ENCODE data around the gene WWOX.
"Not testable (repeated sequence)": the region's sequence is repeated elsewhere in the genome, so short reads cannot be mapped to it uniquely, and the experiment has no call there.

Gene WWOX

DNA sequence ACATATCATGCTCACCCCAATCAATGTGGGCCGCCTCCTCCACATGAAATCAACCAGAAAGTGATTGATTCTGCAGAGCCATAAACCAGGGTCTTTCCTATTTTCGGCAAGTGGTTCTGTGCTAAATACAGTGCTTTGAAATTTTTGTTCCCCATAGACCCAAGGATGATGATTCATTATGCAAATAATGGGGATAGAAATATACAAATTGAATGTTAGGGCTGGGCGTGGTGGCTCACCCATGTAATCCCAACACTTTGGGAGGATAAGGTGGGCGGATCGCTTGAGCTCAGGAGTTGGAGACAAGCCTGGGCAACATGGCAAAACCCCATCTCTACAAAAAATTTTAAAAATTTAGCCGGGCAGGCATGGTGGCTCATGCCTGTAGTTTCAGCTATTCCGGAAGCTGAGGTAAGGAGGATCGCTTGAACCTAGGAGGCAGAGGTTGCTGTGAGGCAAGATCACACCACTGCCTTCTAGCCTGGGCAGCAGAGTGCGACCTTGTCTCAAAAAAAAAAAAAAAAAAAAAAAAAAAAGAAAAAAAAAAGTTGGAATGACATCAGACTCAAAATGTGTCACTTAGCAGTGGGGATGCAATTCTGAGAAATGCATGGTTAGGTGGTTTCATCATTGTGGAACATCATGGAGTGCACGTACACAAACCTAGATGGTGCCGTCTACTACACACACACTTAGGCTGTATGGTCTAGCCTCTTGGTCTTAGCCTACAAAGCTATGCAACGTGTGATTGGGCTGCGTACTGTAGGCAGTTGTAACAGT is 919.4 kb downstream of the WWOX start:
- DNase-seq = no peak

DNA sequence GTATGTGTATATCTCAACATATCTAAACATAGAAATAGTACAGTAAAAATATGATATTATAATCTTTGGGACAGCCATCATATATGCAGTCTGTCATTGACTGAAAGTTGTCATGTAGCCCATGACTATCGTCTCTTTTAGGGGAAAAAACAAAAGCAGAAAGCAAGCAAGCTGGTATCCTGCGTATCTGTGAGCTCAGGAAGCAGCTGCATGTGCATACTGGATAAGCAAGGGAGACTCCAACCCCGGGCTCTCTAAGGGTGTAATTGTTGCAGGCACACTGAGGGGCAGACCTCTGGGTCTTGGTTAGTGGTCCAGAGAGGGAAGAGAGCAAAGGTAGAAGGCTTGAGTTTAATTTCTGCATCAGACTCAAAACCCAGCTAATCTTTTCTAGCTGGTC is 920.0 kb downstream of the WWOX start:
- DNase-seq = no peak

DNA sequence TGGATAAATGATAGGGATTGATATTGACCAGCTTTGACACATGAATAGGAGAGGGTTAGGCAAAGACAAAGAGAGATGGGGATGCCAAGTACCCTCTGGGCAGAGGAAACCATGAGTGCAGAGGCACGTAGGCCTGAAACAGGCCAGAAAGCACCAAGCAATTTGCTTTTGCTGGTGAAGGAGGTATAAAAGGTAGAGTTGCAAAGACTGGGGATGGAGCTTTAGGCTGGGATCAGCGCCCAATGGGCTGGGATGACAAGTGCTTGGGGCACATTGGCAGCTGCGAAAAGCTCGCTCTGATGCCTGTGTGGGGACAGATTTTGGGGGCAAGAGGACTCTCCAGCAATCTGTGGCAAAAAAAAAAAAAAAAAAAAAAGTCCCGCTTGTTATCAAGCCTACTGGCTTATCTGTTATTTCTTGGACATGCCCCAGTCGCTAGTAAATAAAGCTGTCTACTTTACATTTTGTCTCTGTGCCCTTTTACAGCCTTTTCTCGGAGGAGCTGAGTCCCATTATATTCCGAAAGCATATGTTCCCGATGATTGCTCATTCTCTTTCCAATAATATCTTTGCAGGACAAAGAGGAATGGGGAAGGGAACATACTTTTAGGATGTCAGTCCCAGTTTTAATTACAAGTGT is 922.7 kb downstream of the WWOX start:
- DNase-seq = no peak

DNA sequence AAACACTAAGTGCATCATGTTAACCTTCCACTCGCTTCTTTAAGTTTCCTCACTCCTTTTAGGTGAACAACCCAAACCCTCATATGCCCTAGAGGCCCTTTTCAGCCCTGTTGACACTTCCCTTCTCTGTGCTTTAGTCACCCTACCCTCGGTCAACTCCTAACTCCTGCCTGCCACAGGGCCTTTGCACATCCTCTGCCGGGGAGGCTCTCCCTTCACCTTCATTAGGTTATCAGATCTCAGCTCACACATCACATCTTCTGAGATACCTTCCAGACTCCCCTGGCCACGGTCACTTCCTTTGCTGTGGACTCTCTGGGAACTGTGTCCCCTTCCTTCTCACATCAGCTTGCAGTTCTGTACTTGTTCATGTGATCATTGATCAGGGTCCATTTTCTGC is 926.7 kb downstream of the WWOX start:
- no peak for DNase-seq

DNA sequence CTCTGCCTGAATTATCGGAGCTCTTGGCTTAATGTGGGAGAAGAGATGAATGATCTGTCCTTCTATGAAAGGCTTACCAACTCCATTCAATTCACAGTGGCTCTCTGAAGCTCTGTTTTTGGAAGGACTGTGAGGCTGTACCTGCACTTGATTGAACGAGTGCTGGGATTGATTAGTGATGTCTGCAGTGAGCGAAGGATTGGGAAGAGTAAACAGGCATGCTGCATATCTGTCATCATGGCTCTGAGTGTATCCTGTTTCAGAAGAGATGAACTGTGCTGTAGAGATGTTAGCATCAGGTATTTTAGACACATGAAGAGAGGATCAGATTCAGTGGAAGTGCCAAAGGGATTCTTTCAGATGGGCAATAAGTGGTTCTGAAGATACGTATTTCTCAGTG is 937.1 kb downstream of the WWOX start:
- no peak for DNase-seq

DNA sequence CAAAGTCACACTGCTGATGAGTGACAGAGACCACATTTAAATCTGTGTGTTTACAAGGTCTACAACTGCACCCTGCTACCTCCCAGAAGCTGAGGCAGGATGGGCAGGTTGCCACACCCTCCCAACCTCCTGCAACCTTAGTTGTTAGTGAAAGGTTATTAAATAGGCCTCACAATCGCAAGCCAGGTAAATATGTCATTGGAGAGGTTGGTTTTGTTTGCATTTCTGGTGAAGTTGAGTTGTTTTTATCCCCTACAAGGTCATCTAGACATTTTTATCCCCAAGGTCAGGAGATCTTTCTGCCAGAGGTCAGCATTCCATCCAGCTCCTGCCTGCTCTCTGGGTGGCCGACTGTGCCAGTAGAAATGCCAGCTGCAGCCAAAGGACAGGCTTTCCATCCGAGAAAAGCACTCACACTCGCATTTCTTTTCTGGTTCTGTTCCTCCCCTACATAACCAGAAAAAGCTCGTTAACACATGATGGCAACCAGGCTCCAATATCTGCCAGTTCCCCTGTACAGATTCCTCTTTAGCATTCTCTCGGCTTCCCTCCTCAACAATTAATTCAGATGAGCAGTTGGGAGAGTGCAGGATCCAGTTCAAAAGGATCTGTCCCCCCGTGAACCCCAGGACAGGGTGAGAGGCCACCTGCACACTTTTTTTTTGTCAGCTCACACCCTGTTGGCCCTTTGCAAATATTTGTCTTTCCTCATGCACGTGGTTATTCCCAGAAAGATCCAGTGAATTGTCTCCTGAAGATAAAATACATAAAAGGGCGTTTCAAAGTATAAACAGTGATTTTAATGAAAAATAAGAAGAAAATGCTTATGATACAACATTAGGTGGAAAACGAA is 938.3 kb downstream of the WWOX start:
- no peak for DNase-seq

DNA sequence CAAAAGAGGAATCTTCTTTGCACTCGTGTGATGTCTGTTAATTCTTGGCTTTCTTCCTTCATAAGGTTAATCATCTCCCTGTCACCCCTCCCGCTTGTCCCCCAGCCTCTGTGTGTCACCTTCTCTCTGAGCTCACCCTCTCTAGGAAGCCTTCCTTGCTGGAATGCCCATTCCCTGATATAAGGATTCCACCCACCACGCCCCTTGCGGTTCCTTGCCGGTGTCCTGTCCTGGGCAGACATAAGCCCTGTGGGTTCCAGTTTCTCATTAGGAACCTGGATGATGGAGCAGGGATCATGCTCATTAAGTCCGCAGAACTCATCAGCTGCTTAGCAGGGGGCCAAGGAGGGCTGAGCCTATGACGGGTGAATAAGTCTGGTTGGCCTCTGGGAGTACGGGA is 941.8 kb downstream of the WWOX start:
- no peak for DNase-seq

DNA sequence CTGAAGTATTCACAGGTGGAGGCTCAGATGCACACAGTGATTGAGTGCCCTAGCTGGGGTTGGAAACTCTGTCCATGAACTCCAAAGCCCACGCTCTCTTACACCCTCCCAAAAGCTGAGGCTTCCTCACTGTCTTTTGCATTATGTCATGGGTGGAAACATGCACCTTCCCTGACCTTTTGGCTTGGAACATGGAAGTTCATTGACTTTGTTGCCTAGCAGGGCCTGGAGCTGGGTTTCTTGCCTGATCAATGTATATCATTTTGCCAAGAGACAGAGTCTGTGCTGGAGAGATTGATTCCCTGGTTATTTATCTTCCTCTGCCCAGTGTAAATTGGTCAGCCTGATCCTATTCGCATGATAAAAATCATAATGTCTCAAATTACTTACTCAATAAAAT is 942.7 kb downstream of the WWOX start:
- no peak for DNase-seq

DNA sequence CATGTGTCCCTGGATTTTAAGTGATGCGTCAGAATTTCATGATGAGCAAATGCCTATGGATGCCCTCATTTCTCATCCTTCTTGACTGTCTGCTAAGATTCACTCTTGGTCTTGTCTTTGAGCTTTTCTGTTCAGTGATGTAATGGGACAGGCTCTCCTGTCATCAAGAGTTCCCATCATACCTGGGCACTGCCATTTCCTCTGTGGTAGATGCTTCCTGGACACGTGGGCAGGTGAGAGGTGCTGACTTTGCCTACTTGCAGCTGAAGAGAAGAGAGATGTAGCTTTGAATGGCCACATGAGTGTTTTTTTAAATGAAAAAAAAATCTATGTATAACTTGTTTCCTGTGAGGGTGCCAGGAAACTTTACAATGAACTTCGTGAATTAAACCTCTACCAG is 943.4 kb downstream of the WWOX start:
- no peak for DNase-seq

DNA sequence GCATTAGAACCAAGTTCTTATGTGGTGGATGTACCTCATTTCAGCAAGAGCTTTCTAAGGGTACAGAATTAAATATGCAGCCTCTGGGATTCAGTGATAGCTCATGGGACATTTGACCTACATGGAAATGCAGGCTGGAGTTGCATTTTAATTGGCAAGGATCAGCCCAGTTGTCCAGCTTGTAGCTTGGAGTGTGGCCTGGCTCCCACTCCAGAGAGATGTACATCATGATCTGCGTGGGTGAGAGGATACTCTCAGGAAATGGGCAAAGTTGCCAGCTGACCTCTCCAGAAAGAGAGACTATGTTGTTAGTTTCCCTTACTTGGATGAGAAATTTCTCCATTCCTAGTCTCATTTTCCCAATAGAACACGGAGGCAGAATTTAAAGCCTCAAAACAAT is 945.7 kb downstream of the WWOX start:
- no peak for DNase-seq

DNA sequence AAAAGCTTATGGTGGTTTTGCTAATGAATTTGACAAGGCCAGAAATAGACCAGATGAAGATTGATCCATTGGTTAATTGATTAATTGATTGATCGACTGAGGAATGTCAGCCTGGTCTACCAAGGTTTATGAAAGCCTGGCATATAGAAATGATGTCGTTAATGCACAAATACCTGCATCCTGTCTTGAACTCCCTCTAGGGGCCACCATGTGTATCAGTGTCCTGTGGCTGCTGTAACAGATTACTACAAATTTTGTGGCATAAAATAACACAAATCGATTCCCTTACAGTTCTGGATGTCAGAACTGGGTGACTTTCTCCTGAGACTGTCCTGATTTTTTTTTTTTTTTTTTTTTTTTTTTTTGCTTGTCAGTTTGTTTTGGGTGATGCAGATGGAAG is 947.9 kb downstream of the WWOX start:
- no peak for DNase-seq

DNA sequence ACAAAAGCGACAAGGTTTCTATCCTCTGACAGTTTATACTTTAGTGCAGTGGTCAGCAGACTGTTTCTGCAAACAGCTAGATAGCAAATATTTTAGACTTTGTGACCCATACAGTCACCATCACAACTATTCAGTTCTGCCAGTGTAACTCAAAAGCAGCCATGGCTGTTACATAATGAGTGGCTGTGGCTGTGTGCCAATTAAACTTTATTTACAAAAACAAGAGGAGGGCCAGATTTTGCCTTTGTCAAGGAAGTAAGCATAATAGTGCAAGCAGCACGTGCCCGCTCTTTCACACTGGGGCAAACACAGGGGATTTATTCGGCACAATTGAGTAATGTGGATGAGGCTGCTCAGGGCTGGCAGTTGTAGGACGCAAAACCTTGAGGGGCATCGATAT is 949.6 kb downstream of the WWOX start:
- no peak for DNase-seq

DNA sequence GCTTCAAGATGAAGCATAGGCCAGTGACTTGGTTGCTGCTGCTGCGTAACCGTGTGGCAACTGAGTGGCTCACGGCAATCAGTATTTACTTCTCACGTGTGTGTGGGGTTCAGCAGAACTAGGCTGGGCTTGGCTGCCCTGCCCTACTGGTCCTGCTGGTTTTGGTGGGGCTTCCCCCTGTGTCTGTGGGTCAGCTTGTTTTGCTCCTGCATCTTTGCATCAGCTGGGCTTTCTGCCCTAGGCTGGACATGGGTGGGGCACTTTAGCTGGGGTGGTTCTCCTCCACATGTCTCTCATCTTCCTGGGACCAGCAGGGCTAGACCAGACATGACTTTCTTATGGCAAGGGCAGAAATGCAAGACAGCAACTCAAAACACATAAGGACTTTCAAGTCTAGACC is 950.6 kb downstream of the WWOX start:
- DNase-seq = no peak

DNA sequence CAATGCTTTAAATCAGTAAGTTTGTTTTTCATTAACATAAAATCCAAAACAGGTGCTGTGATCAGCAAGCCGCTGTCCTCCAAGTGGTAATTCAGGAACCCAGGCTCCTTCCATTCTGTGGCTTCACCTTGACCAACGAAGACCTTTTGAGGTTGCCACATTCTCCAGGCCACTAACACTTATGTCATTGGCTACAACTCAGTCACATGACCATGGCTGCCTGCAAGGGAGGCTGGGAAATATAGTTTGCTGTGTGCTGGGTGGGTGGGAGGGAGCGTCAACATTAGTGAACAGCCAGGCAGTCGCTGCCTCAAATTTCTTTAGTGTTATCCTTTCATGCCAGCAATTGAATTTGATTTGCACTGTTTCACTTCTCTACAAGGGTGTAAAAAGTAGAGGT is 951.9 kb downstream of the WWOX start:
- DNase-seq = no peak

DNA sequence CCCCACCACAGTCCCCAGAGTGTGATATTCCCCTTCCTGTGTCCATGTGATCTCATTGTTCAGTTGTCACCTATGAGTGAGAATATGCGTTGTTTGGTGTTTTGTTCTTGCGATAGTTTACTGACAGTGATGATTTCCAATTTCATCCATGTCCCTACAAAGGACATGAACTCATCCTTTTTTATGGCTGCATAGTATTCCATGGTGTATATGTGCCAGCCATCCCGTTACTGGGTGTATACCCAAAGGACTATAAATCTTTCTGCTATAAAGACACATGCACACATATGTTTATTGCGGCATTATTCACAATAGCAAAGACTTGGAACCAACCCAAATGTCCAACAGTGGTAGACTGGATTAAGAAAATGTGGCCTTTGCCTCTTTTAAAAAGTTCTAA is 952.7 kb downstream of the WWOX start:
- not testable (repeated sequence) for DNase-seq

DNA sequence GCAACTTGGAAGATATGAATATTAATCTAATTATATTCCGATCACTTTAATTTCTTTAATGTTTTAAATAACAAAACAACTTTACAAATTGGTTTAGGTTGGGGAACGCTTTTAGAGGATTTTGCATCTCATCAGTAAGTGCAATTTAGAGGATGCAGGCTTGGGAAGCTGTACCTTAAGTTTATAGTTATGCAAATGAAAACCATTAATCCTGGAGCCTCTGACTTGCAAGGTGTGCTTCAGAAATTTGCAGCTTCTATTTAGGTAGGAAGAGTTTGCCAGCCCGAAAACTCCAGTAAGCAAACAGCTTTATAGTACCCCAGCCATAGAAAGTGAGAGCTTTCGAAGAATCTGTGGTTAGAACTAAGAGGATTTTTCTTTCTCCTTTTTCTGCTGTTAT is 954.1 kb downstream of the WWOX start:
- DNase-seq = no peak

DNA sequence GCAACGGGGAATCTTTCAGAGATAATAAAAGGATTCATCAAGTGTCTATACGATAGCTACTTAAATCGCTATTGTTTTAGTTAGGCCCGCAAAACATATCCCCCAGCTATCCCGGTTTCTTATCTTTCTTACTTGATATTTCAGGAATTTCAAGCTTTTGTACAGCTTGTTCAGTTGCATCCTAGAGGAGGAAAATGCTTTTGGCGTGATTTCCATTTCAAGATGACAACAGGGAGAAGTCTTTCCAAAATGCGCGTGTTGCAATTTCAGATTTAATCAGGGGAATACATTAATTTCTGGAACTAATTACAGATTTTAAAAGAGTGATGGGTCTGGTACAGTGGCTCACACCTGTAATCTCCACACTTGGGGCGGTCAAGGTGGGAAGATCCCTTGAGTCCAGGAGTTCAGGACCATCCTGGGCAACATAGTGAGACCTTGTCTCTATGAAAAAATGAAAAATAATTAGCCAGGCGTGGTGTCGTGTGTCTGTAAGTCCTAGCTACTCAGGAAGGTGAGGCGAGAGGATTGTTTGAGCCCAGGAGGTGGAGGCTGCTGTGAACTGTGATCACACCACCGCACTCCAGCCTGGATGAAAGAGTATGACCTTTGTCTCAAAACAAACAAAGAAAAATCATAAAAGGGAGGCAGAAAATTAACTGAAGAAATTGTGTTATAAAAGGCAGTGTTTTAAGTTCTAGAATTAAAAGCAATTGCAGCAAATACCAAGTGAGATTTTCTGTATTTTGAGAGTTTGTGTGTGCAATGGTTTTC is 954.9 kb downstream of the WWOX start:
- no peak for DNase-seq

DNA sequence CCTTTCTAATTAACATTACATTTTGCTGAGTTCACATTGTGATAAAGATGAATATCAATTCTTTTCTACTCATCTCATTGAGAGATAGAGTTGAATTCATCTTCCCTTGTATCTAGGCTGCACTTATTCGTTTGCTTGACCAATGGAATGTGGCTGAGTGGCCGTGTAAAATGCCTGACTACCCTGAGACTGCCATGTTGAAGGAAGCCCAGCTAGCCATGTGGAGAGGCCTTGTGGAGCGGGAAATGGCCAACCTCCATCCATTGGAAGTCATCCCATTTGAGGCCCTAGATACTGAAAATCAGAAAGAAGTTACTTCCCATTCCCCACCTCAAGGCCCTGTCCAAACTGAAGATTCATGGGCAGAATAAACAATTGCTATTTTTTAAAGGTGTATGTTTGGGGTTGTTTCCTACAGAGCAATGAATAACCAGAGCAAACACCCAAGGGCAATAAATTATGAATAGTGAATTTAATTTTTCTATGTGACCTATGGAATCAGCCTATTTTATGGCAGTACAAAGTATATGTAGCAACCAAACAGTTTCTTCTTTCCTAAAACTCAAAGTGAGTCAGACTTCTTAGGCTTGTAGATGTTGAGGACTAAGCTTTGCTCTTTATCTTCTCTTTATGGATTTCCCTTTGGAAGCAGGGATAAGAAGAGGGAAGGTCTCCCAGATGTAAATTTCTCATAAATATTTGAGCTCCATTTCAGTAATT is 956.0 kb downstream of the WWOX start:
- DNase-seq = no peak

DNA sequence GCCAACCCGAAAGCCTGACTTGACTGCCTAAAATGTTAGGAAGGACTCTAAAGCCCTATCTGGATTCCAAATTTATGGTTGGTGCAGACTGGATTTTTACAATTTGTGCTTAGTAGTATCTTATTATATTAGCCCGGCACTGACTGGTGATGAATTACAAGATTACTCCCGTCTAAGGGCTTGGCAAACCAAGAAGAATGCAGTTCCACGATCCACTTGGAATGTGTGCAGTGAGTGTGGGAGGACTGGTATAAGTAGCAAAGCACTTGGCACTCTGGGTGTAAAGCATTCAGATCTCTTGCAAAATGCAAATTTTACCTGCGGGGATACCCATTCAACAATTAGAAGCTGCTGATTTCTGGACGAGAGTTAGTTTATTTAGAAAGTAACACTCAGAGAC is 961.7 kb downstream of the WWOX start:
- DNase-seq = no peak

DNA sequence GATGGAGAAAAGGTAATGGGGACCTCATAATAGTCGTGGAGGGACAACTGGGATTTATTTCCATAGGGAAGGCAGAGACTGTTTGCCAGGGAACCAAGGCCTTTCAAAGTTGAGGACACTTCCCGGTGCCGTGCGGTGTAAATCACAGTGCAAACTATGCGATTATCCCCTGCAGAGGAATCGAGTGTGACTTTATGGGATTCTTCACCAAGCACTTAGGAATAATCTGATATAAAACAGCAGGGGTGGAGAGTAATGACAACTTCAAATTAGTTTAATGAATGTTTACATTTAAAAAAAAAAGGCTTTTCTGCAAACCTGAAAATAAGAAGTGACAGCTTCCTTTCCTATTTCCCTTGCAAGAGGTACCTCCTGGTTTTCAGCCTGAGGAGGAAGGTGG is 962.9 kb downstream of the WWOX start:
- no peak for DNase-seq

DNA sequence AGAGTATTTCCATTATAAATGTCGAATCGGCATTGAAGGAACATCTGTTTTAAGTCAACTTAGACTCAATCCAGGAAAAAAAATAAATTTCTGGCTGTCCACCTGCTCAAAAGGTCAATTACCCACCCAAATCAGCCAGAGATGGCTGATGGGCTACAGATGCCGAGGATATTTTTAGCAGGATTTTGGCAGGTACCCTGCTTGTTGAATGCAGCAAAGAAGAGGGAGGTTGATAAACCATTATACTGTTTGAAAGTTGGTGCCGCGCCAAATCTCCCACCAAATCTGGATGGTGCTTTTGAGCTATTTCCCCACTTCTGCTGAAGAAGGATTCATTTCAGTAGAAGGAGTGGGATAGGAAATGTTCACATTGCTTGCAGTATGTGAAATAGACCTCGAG is 963.4 kb downstream of the WWOX start:
- DNase-seq = no peak

DNA sequence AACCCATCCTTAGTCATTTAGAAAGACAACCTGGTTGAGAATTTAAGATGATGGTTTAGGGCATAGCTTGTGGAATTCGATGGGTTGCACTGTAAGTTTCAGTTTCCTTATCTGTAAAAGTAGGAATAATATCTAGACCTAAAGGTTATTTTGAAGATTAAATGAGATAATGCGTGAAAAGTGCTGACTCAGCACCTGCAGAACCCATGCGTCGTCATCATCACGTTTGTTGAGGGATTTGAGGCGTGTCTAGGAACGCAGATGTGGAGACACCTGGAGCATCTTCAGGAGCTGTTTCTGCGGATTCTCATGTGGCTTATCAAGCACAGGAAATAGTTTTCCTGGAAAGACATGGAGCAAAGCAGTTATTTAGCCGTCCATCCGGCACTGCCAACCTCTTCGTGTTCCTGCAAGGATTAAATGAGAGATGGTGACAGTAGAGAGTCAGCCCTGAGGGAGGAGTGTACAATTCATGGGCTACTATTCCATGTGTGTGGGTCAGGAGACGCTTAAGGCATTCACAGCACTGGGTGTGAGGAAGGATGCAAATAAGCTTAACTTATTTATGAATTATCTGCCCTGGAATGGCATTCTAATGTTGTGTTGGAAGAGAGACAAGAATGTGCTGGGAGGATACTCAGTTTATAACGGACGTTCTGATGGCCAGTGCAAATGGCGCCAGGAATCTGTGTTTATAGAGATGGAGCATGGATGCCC is 965.0 kb downstream of the WWOX start:
- DNase-seq = no peak

All from NCI-H446 (cell line).